GM20000 (cell line): ENCODE data around the gene LRP11.

Experiments
- DNase-seq: peaks from one replicate; pipeline ENCODE4 v3.0.0; 2012; ENCODE audit warnings: low spot score
- CTCF ChIP-seq: IDR thresholded peaks from 2 replicates; pipeline ENCODE4 v1.5.1; 2012; ENCODE audit warnings: mild to moderate bottlenecking, control low read depth; ENCODE audit errors: extremely low read depth, missing control alignments

Gene LRP11

GRCh38 chr6:149823013-149823412, 41.1 kb downstream of the LRP11 start:
- DNase-seq = no peak
- TF ChIP-seq CTCF = no peak

- no peak for TF ChIP-seq CTCF
Measured at GRCh38 chr6:149821492-149821891, 42.7 kb downstream of the LRP11 start.

GRCh38 chr6:149820506-149820905, 43.7 kb downstream of the LRP11 start:
- no peak for TF ChIP-seq CTCF
- DNase-seq = no peak

More at GRCh38 chr6:149821492-149821891, 42.7 kb downstream of the LRP11 start:
- no peak for DNase-seq

- peak; percentile 27 for DNase-seq
- no peak for TF ChIP-seq CTCF
Measured at GRCh38 chr6:149815788-149816187, 48.4 kb downstream of the LRP11 start.

- DNase-seq = no peak
Measured at GRCh38 chr6:149813351-149813750, 50.8 kb downstream of the LRP11 start.

GRCh38 chr6:149809798-149810197, 54.4 kb downstream of the LRP11 start:
- no peak for TF ChIP-seq CTCF
- no peak for DNase-seq

More at GRCh38 chr6:149813351-149813750, 50.8 kb downstream of the LRP11 start:
- no peak for TF ChIP-seq CTCF

GRCh38 chr6:149806127-149806526, 58.0 kb downstream of the LRP11 start:
- DNase-seq = no peak
- no peak for TF ChIP-seq CTCF

GRCh38 chr6:149783551-149783950, 80.6 kb downstream of the LRP11 start:
- DNase-seq = no peak
- TF ChIP-seq CTCF = no peak
